ENCODE data around the gene DNAJC21. TPM values are rescaled to one million over a fixed set of nuclear protein-coding genes. Genes with fewer than 3 reads are reported as not detected.
A peak's percentile ranks its signal among the peaks of the same experiment; 100 is the strongest.

Gene DNAJC21
- total RNA-seq, 1 donor from 2014 or later = 45.3 TPM

DNA sequence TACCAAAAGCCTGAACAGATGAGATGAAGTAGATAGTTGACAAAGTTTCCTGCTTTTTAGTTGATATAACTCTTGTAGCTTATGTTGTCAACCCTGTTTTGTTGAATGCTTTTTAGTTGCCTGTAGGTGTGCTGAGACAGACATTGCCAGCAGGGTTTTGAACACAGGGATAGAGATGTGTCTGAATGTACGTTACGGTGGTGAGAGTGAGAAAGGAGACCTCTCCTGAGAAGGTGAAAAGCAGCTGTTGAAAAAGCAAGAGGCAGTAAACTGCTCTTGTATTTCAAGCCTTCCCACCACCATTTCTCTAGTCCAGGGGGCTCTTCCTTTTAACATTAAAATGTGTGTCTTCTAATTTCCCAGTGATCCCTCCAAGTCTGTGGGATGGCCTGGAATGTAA lies 14.7 kb downstream of the DNAJC21 start:
- H3K4me3 Mint-ChIP-seq = no peak overlapping the region
- no peaks in the 10 kb centered on the region for H3K9me3 Mint-ChIP-seq
- TF ChIP-seq, protein P1, sequence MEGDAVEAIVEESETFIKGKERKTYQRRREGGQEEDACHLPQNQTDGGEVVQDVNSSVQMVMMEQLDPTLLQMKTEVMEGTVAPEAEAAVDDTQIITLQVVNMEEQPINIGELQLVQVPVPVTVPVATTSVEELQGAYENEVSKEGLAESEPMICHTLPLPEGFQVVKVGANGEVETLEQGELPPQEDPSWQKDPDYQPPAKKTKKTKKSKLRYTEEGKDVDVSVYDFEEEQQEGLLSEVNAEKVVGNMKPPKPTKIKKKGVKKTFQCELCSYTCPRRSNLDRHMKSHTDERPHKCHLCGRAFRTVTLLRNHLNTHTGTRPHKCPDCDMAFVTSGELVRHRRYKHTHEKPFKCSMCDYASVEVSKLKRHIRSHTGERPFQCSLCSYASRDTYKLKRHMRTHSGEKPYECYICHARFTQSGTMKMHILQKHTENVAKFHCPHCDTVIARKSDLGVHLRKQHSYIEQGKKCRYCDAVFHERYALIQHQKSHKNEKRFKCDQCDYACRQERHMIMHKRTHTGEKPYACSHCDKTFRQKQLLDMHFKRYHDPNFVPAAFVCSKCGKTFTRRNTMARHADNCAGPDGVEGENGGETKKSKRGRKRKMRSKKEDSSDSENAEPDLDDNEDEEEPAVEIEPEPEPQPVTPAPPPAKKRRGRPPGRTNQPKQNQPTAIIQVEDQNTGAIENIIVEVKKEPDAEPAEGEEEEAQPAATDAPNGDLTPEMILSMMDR (IDR thresholded peaks at IDR 0.05; ENCODE audit: unreplicated experiment) = no peak
- no peak overlapping the region for H3K27ac Mint-ChIP-seq
- DNase-seq (ENCODE audit: low spot score in 2 of 2, unreplicated experiment in 2 of 2) = no peak
- H3K36me3 Mint-ChIP-seq = peaks cover 41% of the 10 kb centered on the region
- no peaks in the 10 kb centered on the region for H3K4me1 Mint-ChIP-seq
- no peaks in the 10 kb centered on the region for H3K27me3 Mint-ChIP-seq (ENCODE audit: low read depth)

DNA sequence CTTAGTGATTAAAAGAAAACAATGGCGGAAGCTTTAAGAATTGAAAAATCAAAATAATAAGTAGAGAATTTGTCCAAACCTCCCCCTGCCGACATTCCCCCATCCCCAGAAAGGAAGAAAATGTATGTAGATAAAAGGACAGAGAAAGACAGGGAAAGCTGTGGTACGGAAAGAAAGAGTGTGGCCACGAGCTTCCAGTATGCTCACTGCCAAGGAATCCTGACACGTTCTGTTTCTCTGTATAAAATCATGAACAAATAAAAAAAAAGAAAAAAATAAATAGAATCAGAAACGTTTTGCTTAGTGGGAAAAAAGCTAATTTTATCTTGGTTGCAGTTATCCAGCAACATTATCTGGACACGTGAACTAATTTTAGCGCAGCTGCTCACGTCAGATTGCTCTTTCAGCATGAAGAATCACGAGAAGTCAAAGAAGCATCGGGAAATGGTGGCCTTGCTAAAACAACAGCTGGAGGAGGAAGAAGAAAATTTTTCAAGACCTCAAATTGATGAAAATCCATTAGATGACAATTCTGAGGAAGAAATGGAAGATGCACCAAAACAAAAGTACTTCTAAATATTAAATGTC lies 15.2 kb downstream of the DNAJC21 start:
- Mint-ChIP-seq H3K9me3 (no peaks in the 10 kb centered on the region), H3K27ac (no peak overlapping the region), H3K36me3 (peaks cover 45% of the 10 kb centered on the region), H3K4me3 (no peak overlapping the region), H3K27me3 (ENCODE audit: low read depth) (no peaks in the 10 kb centered on the region), H3K4me1 (no peaks in the 10 kb centered on the region)
- TF ChIP-seq, protein P1 (IDR thresholded peaks at IDR 0.05; ENCODE audit: unreplicated experiment) = no peak
- no peak for DNase-seq (ENCODE audit: low spot score in 2 of 2, unreplicated experiment in 2 of 2)

DNA sequence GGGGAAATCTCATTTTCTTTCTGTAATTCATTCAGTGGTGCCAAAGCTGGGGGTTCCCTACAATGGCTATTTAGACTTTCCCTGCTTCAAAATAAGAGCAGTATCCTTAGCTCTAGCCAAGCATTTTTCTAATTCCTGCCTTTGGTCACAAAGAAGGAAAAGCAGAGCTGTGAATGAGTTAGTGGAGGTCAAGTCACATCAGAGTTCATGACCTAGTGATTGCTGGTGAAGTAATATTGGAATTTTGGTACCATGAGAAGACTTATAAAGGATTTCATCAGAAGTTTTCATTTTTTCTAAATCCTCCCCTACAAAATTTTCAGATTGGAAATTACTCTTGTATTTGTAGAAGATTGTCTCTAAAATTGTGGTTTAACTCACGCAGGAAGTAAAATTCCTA lies 28.0 kb downstream of the DNAJC21 start:
- Mint-ChIP-seq H3K27me3 (ENCODE audit: low read depth) (no peaks in the 10 kb centered on the region), H3K9me3 (no peaks in the 10 kb centered on the region), H3K27ac (no peak overlapping the region), H3K36me3 (peaks cover 21% of the 10 kb centered on the region), H3K4me3 (no peak overlapping the region), H3K4me1 (no peaks in the 10 kb centered on the region)
- DNase-seq (ENCODE audit: low spot score in 2 of 2, unreplicated experiment in 2 of 2) = no peak
- TF ChIP-seq, protein P1 (IDR thresholded peaks at IDR 0.05; ENCODE audit: unreplicated experiment) = no peak

DNA sequence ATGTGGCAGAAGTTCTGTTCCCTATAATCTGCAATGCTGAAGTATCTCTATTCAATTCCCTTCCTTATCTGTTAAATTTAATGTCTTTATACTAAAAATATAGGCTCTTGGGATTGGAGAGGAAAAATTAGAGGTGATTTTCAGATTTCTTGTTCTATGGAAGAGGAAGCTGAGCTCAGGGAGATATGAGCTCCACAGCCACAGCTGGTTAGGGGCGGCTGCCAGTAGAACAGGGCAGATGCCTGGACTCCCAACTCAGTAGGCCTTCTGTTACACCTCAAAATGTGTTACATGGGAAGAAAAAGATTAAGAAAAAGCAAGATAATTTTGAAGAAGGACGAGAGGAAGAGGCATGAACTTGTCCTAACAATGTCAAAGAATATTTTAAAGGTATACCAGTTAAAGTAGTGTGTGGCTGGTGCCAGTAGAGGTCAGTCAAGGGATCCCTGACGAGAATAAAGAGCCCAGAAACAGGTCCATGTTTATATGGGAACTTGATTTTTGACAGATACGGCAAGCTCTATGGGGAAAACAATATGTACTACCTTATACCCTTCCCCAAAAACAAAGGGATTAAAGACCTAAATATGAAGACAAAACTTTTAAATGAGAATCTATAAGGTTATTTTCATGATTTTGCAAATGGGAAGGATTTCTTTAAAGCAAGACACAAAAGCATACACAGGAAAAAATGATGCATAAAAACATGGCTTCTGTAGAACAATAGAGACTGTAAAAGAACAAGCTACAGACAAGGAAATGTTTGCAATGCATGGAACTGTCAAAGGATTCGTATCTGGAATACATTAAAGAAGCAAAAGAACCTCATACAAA lies 28.7 kb downstream of the DNAJC21 start:
- Mint-ChIP-seq H3K27ac (no peak overlapping the region), H3K4me1 (no peaks in the 10 kb centered on the region), H3K27me3 (ENCODE audit: low read depth) (no peaks in the 10 kb centered on the region), H3K36me3 (peaks cover 19% of the 10 kb centered on the region), H3K9me3 (no peaks in the 10 kb centered on the region), H3K4me3 (no peak overlapping the region)
- no peak for DNase-seq (ENCODE audit: low spot score in 2 of 2, unreplicated experiment in 2 of 2)
- TF ChIP-seq, protein P1 (IDR thresholded peaks at IDR 0.05; ENCODE audit: unreplicated experiment) = peak; percentile 13

DNA sequence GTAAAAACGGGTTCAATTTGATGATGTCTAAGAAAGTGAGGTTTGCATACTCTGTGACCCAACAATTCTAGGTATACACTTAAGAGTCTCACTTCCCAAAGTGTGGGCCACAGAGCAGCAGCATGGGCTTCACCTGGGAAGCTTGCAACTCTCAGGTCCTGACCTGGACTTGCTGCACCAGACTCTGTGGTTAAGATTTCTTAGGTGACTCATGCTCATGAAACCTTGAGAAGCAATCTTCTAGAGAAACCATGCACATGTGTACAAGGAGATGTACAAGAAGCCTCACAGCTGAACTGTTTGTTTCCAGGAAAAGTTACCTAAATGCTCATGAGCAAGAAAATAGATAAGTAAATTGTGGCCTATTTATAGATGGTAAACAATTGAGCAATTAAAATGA lies 30.0 kb downstream of the DNAJC21 start:
- H3K36me3 Mint-ChIP-seq = peaks cover 14% of the 10 kb centered on the region
- no peak overlapping the region for H3K27ac Mint-ChIP-seq
- no peak overlapping the region for H3K4me3 Mint-ChIP-seq
- no peak for DNase-seq (ENCODE audit: low spot score in 2 of 2, unreplicated experiment in 2 of 2)
- H3K4me1 Mint-ChIP-seq = no peaks in the 10 kb centered on the region
- TF ChIP-seq, protein P1 (IDR thresholded peaks at IDR 0.05; ENCODE audit: unreplicated experiment) = no peak
- H3K27me3 Mint-ChIP-seq (ENCODE audit: low read depth) = no peaks in the 10 kb centered on the region
- H3K9me3 Mint-ChIP-seq = no peaks in the 10 kb centered on the region

Measured in mesothelial cell of epicardium (in vitro differentiated cells).